Esophagus squamous epithelium (tissue), 4 donors: ENCODE results near the gene ZYX.

Experiments used
- CTCF ChIP-seq, 6 experiments: fragments of 450-650 bp in 4 of 6; fragments of 200-600 bp in 2 of 6; sonication (generic) in 2 of 6; IDR thresholded peaks; one replicate each; pipeline ENCODE4 v1.5.1; 2016 to 2019; ENCODE audit warnings: antibody characterized with exemption in 6 of 6, mild to moderate bottlenecking in 4 of 6, moderate library complexity in 4 of 6
- POLR2A ChIP-seq, 4 donors: fragments of 450-650 bp; IDR thresholded peaks; one replicate each; pipeline ENCODE4 v1.6.1; 2017; ENCODE audit warnings: antibody characterized with exemption in 4 of 4, mild to moderate bottlenecking in 4 of 4, moderate library complexity in 3 of 4

- TF ChIP-seq CTCF (IDR thresholded peaks at IDR 0.05) (peak in 1 of 6 experiments; percentile 1), POLR2A (IDR thresholded peaks at IDR 0.05) (peak; percentile 51 to 89 (median 66))
These were observed at the start of gene ZYX for GRCh38 chr7:143380646-143381426.
